Non-pigmented ciliary epithelial cell (primary cell): ENCODE data around the gene TAB2.
"Not testable (repeated sequence)": the region's sequence is repeated elsewhere in the genome, so short reads cannot be mapped to it uniquely, and the experiment has no call there.

ENCODE experiments used
- DNase-seq: peaks from one replicate; pipeline ENCODE4 v3.0.0-alpha.2; 2010; ENCODE audit warnings: low read depth

The TAB2 gene

GRCh38 chr6:149311766-149312165, 5.7 kb upstream of the TAB2 start:
- no peak for DNase-seq

GRCh38 chr6:149313070-149313469, 4.4 kb upstream of the TAB2 start:
- DNase-seq, result no peak

- no peak for DNase-seq
Measured at GRCh38 chr6:149313861-149314260, 3.7 kb upstream of the TAB2 start.

- DNase-seq, result no peak
Measured at GRCh38 chr6:149314325-149314905, 3.1 kb upstream of the TAB2 start.

GRCh38 chr6:149316108-149316727, 1.3 kb upstream of the TAB2 start:
- DNase-seq, result no peak

- no peak for DNase-seq
Measured at GRCh38 chr6:149316740-149317643, 520 bp upstream of the TAB2 start.

- no peak for DNase-seq
Measured at GRCh38 chr6:149318581-149319286, 1.2 kb downstream of the TAB2 start.

- no peak for DNase-seq
Measured at GRCh38 chr6:149319422-149319821, 1.9 kb downstream of the TAB2 start.

GRCh38 chr6:149320016-149320415, 2.5 kb downstream of the TAB2 start:
- not testable (repeated sequence) for DNase-seq

GRCh38 chr6:149320796-149321195, 3.3 kb downstream of the TAB2 start:
- DNase-seq, result no peak

GRCh38 chr6:149323353-149323752, 5.8 kb downstream of the TAB2 start:
- DNase-seq, result no peak

- DNase-seq, result no peak
Measured at GRCh38 chr6:149323925-149324324, 6.4 kb downstream of the TAB2 start.

GRCh38 chr6:149324428-149324827, 6.9 kb downstream of the TAB2 start:
- no peak for DNase-seq

- no peak for DNase-seq
Measured at GRCh38 chr6:149325648-149326236, 8.2 kb downstream of the TAB2 start.

GRCh38 chr6:149327638-149328037, 10.1 kb downstream of the TAB2 start:
- no peak for DNase-seq

GRCh38 chr6:149328083-149328482, 10.6 kb downstream of the TAB2 start:
- DNase-seq, result no peak

- DNase-seq, result no peak
Measured at GRCh38 chr6:149329529-149329928, 12.0 kb downstream of the TAB2 start.

- no peak for DNase-seq
Measured at GRCh38 chr6:149330133-149330532, 12.6 kb downstream of the TAB2 start.

GRCh38 chr6:149331043-149331807, 13.7 kb downstream of the TAB2 start:
- no peak for DNase-seq

GRCh38 chr6:149331871-149332270, 14.4 kb downstream of the TAB2 start:
- DNase-seq, result no peak

- no peak for DNase-seq
Measured at GRCh38 chr6:149332602-149333265, 15.2 kb downstream of the TAB2 start.
